Retinal pigment epithelial cell (primary cell): ENCODE measurements around the gene CCDC141.

Experiments
- DNase-seq: peaks from one replicate; pipeline ENCODE4 v3.0.0-alpha.2; 2010; ENCODE audit warnings: low read depth
- H3K4me3 ChIP-seq: 2 replicates; pipeline ENCODE4 v1.5.1; 2011; ENCODE audit warnings: mild to moderate bottlenecking, low read length, control low read depth, moderate library complexity
- TF ChIP-seq, protein P1 (sequence below): conservative IDR thresholded peaks from 2 replicates; pipeline ENCODE4 v1.5.1; 2011; ENCODE audit warnings: low read depth, low read length, control low read depth, inconsistent platforms

The CCDC141 gene

DNA sequence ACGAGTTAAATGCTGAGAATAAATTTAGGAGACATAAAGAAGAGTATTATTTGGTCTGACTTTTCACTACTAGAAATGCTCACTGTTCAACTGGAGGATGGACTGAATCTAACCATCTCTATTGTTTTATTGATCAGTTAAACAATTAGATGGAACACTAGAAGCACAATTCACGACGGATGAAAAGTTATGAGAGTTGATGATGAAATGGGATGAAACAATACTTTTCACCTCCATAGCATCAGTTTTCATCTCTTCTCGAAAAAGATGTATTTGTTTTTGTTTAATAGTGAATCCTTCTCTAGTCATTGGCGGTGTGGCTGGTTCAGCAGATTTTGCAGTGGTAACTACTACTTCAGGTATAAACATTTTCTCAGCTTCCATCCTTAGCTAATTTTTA, 262.0 kb downstream of the CCDC141 start:
- TF ChIP-seq, protein P1, sequence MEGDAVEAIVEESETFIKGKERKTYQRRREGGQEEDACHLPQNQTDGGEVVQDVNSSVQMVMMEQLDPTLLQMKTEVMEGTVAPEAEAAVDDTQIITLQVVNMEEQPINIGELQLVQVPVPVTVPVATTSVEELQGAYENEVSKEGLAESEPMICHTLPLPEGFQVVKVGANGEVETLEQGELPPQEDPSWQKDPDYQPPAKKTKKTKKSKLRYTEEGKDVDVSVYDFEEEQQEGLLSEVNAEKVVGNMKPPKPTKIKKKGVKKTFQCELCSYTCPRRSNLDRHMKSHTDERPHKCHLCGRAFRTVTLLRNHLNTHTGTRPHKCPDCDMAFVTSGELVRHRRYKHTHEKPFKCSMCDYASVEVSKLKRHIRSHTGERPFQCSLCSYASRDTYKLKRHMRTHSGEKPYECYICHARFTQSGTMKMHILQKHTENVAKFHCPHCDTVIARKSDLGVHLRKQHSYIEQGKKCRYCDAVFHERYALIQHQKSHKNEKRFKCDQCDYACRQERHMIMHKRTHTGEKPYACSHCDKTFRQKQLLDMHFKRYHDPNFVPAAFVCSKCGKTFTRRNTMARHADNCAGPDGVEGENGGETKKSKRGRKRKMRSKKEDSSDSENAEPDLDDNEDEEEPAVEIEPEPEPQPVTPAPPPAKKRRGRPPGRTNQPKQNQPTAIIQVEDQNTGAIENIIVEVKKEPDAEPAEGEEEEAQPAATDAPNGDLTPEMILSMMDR: no peak
- no peak for DNase-seq
- H3K4me3 ChIP-seq: no peak overlapping the region

- TF ChIP-seq, protein P1: no peak
- DNase-seq: no peak
- no peak overlapping the region for H3K4me3 ChIP-seq
These were observed 262.8 kb downstream of the CCDC141 start for GRCh38 chr2:178787155-178787554.

- no peak overlapping the region for H3K4me3 ChIP-seq
- no peak for DNase-seq
- TF ChIP-seq, protein P1: no peak
These were observed 266.0 kb downstream of the CCDC141 start for GRCh38 chr2:178783889-178784288.

DNA sequence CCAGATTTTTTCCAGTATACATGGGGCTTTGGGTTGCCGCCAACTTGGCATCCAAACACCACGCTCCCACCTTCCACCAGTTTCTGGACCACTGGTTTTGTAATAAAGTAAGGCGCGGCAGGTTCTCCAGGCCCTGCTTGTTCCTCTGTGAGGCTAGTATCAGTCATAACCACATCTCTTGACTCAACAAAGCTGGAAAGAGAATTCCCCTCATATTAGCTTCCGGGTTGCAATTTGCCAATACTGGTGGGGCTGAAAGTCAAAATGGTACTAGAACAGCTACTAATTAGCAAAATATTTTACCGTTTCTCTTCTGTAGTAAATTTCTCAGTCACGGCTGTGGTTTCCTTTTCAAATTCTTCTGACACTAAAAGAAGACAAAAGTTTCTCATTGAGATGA, 267.7 kb downstream of the CCDC141 start:
- no peak for DNase-seq
- H3K4me3 ChIP-seq: no peak overlapping the region
- TF ChIP-seq, protein P1: no peak
